ENCODE data around the gene SLC23A3. TPM values are rescaled to one million over a fixed set of nuclear protein-coding genes. Genes with fewer than 3 reads are reported as not detected.

The SLC23A3 gene
- polyA plus RNA-seq, 4 donors, result 4.3 to 26.6 (median 12.1) TPM

DNA sequence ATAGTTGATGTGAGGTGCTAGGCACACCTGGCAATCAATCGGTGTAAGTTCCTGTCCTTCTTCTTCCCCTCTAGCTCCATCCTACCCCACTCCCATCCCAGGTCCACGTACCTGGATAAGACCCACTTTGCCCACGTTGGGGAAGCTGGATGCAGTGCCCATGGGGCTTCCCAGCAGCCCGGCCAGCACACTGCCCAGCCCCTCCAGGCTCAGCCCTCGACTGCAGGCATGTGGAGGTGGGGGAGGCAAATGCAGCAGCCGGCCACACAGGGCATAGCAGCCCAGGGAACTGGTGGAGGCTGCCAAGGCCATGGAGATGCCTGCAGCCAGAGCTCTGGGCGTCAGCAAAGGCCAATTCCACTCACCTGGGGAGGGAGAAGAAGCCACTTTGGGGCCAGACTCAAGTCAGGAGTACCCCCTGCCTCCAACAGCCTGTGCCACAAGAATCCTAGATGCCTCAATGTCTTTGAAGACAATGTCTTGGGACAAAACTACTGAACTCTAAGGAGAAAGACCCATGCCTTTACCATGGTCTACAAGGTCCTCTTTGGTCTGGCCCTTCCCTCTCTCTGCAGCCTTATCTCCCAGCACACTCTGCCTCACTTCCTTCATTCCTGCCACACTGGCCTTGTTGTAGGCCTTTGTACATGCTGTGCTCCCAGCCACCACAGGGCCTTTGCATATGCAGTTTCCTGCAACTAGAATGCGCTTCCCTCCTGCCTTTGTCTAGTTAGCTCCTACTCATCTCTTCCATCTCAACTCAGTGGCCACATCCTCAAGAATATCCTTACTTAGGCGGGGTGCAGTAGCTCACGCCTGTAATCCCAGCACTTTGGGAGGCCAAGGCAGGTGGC, 4.5 kb downstream of the SLC23A3 start:
- Histone ChIP-seq H3K27me3 (ENCODE audit: control insufficient read depth in 3 of 3, insufficient read depth in 3 of 3, low read length in 3 of 3) (no peaks in the 10 kb centered on the region), H3K36me3 (ENCODE audit: control insufficient read depth in 3 of 3, insufficient read depth in 2 of 3, low read depth in 1 of 3, low read length in 3 of 3) (peaks cover 0 to 8% (median 0%) of the 10 kb centered on the region in 3 donors), H3K9me3 (ENCODE audit: control insufficient read depth in 2 of 2, insufficient read depth in 1 of 2, low read depth in 1 of 2, low read length in 1 of 2) (no peaks in the 10 kb centered on the region), H3K4me3 (ENCODE audit: low read depth in 1 of 3, low read length in 3 of 3) (no peak overlapping the region), H3K4me1 (ENCODE audit: control insufficient read depth in 3 of 3, insufficient read depth in 2 of 3, low read depth in 1 of 3, low read length in 2 of 3) (peaks cover 5 to 20% (median 5%) of the 10 kb centered on the region in 3 donors), H3K27ac (ENCODE audit: low read depth in 1 of 3, low read length in 2 of 3) (no peak overlapping the region)
- no peak for FAIRE-seq
- WGBS, 3 donors, result 63 to 86% (median 78%) methylated on average over 10 of the region's 10 CpGs
- DNase-seq, result no peak

DNA sequence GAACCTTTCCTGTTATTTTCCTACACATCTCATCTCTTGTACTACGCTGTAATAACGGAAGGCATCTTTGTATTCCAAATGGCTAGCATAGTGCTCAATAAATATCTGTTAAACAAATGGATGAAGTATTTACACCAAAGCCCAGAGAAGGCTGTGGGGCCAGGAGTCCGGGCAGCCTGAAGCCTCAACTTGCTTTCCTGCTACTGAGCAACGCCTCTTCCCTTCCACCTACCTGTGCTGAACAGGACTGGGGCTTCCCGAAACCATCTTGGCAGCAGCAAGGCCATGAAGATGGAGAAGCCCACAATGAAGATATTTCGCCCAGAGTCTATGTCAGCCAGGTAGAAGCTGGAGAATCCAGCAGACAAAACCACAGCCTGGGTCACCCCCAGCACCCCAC, 6.7 kb downstream of the SLC23A3 start:
- 92 to 98% (median 98%) methylated on average over 6 of the region's 6 CpGs for whole genome bisulfite sequencing, 3 donors

DNA sequence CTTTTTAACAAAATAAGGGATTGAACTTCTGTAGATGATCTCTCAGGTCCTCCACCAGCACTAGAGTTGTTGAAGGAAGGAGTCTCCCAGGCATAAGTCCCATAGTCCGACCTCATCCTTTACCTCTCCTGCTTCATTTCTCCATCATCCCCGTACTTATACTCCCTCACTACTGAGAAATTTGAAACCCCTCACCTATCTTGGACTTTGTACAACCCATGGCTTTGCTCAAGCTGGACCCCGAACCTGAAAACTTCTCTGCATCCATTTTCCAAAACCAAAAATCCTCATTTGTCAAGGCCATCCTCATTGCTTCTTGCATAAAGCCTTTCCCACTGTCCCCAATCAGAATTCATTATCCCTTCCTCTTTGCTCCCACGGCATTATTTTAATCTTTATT, 8.7 kb downstream of the SLC23A3 start:
- FAIRE-seq (no peak), DNase-seq (no peak)
- WGBS, 3 donors, result 32 to 61% (median 54%) methylated on average over 4 of the region's 4 CpGs
- Histone ChIP-seq H3K27me3 (ENCODE audit: control insufficient read depth in 3 of 3, insufficient read depth in 3 of 3, low read length in 3 of 3) (no peaks in the 10 kb centered on the region), H3K27ac (ENCODE audit: low read depth in 1 of 3, low read length in 2 of 3) (peak overlapping the region; percentile 65 to 96 (median 92)), H3K36me3 (ENCODE audit: control insufficient read depth in 3 of 3, insufficient read depth in 2 of 3, low read depth in 1 of 3, low read length in 3 of 3) (peaks cover 0 to 10% (median 2%) of the 10 kb centered on the region in 3 donors), H3K4me1 (ENCODE audit: control insufficient read depth in 3 of 3, insufficient read depth in 2 of 3, low read depth in 1 of 3, low read length in 2 of 3) (peaks cover 2 to 11% (median 8%) of the 10 kb centered on the region in 3 donors), H3K9me3 (ENCODE audit: control insufficient read depth in 2 of 2, insufficient read depth in 1 of 2, low read depth in 1 of 2, low read length in 1 of 2) (no peaks in the 10 kb centered on the region), H3K4me3 (ENCODE audit: low read depth in 1 of 3, low read length in 3 of 3) (peak overlapping the region in 2 of 3 donors; percentile 49 to 76)

More for the DNA sequence above, 6.7 kb downstream of the SLC23A3 start:
- no peak overlapping the region for H3K4me3 ChIP-seq (ENCODE audit: low read depth in 1 of 3, low read length in 3 of 3)
- no peak for DNase-seq
- H3K4me1 ChIP-seq (ENCODE audit: control insufficient read depth in 3 of 3, insufficient read depth in 2 of 3, low read depth in 1 of 3, low read length in 2 of 3), result peaks cover 2 to 11% (median 8%) of the 10 kb centered on the region in 3 donors
- H3K9me3 ChIP-seq (ENCODE audit: control insufficient read depth in 2 of 2, insufficient read depth in 1 of 2, low read depth in 1 of 2, low read length in 1 of 2), result no peaks in the 10 kb centered on the region
- H3K27ac ChIP-seq (ENCODE audit: low read depth in 1 of 3, low read length in 2 of 3), result no peak overlapping the region
- H3K36me3 ChIP-seq (ENCODE audit: control insufficient read depth in 3 of 3, insufficient read depth in 2 of 3, low read depth in 1 of 3, low read length in 3 of 3), result peaks cover 0 to 10% (median 0%) of the 10 kb centered on the region in 3 donors
- no peaks in the 10 kb centered on the region for H3K27me3 ChIP-seq (ENCODE audit: control insufficient read depth in 3 of 3, insufficient read depth in 3 of 3, low read length in 3 of 3)
- no peak for FAIRE-seq

DNA sequence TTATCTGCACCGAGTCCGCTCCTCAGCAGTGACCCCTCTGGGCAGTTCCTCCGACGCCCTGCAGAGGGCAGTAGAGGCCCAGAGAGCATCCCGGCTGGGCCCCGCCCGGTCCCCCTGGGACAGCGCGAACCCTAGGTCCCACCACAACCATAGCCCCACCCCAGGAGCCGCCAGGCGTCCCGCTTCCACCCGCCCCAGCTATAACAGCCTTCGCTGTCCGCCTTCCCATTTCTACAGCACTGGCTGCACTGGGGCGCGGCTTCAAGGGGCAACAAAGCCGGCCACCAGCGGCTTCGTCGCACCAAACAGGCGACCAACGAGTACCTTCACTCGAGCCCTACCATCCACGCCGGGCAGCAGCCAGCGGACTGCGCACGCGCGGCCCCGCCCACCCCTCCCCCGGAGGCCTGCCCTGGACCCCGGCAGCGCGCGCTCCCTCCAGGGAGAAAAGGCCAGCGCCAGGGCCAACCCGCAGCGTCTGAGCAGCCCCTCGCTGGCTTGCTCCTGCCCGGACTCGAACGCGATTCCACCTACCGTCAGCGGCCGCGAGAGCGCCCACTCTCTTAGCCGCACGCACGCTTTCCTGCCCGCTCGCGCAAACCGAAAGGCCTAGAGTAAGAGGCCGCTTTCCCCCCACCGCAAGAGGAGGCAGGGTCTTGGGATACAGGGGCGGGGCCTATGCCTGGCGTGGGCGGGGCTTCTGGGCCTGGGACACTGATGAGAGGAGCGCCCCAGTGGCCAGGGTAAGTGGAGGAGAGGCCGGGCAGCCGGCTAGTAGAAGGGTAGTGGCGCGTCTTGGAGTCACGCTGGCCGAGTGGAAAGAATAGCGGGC, 9.4 kb downstream of the SLC23A3 start, which contains the start of gene NHEJ1:
Gene NHEJ1 (minus strand): TSS at position 630 of the 832 bp plus-strand sequence. CDS start 2,453 bp downstream, outside the sequence.
- H3K36me3 ChIP-seq (ENCODE audit: control insufficient read depth in 3 of 3, insufficient read depth in 2 of 3, low read depth in 1 of 3, low read length in 3 of 3), result peaks cover 0 to 17% (median 2%) of the 10 kb centered on the region in 3 donors
- FAIRE-seq (no peak), DNase-seq (peak; percentile 97 to 98)
- peak within 1 kb of the TSS; percentile 49 to 76 (median 57) for H3K4me3 ChIP-seq (ENCODE audit: low read depth in 1 of 3, low read length in 3 of 3)
- H3K27ac ChIP-seq (ENCODE audit: low read depth in 1 of 3, low read length in 2 of 3), result peak within 1 kb of the TSS; percentile 65 to 96 (median 92)
- H3K4me1 ChIP-seq (ENCODE audit: control insufficient read depth in 3 of 3, insufficient read depth in 2 of 3, low read depth in 1 of 3, low read length in 2 of 3), result peaks cover 2 to 11% (median 8%) of the 10 kb centered on the region in 3 donors
- H3K27me3 ChIP-seq (ENCODE audit: control insufficient read depth in 3 of 3, insufficient read depth in 3 of 3, low read length in 3 of 3), result no peaks in the 10 kb centered on the region
- no peaks in the 10 kb centered on the region for H3K9me3 ChIP-seq (ENCODE audit: control insufficient read depth in 2 of 2, insufficient read depth in 1 of 2, low read depth in 1 of 2, low read length in 1 of 2)
- 0 to 1% (median 0%) methylated on average over 49 to 70 of the region's 70 CpGs for WGBS, 3 donors

DNA sequence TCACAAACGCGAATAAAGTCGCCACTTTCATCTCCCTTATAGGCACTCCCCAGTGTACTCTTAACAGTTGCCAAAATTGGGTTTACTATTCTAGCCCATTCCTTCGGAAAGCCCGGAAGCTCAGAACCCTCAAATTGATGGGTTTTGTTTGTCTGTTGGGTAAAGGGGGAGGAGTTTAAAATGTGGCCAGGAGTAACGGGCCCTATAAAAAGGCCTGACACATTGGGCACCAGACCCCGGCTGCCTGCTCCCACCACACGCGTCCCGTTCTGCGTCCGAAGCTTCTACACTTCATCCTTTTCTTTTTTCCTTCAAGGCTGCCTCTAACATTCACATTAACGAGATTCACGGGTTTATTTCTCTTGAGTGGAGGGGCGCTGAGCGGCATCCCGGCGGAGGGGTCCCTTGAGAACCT, 10.1 kb downstream of the SLC23A3 start:
- 6 to 12% (median 10%) methylated on average over 18 of the region's 18 CpGs for WGBS, 3 donors
- Histone ChIP-seq H3K4me3 (ENCODE audit: low read depth in 1 of 3, low read length in 3 of 3) (peak overlapping the region in 2 of 3 donors; percentile 19 to 76), H3K9me3 (ENCODE audit: control insufficient read depth in 2 of 2, insufficient read depth in 1 of 2, low read depth in 1 of 2, low read length in 1 of 2) (no peaks in the 10 kb centered on the region), H3K4me1 (ENCODE audit: control insufficient read depth in 3 of 3, insufficient read depth in 2 of 3, low read depth in 1 of 3, low read length in 2 of 3) (peaks cover 0 to 11% (median 8%) of the 10 kb centered on the region in 3 donors), H3K27ac (ENCODE audit: low read depth in 1 of 3, low read length in 2 of 3) (peak overlapping the region; percentile 65 to 96 (median 92)), H3K36me3 (ENCODE audit: control insufficient read depth in 3 of 3, insufficient read depth in 2 of 3, low read depth in 1 of 3, low read length in 3 of 3) (peaks cover 0 to 17% (median 2%) of the 10 kb centered on the region in 3 donors), H3K27me3 (ENCODE audit: control insufficient read depth in 3 of 3, insufficient read depth in 3 of 3, low read length in 3 of 3) (no peaks in the 10 kb centered on the region)
- FAIRE-seq, result no peak
- DNase-seq, result no peak

DNA sequence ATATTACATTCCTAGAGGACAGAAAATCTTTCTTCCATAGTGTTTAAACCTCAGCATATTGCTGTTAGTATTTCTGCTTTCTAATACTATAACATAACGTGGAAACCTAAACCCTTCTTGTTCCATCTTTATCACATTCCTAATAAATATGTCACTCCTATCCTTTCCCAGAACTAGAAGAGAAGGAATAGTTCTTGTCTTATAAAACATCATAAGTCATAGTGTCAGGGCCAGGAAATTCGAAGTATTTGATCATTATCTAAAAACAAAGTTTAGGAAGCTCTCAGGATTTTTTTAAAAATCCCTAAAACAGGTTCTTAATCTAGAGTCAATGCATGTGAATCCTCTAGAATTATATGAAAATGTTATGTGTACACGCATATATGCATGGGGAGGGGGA, 11.2 kb downstream of the SLC23A3 start:
- H3K27ac ChIP-seq (ENCODE audit: low read depth in 1 of 3, low read length in 2 of 3), result no peak overlapping the region
- H3K9me3 ChIP-seq (ENCODE audit: control insufficient read depth in 2 of 2, insufficient read depth in 1 of 2, low read depth in 1 of 2, low read length in 1 of 2), result no peaks in the 10 kb centered on the region
- peaks cover 0 to 11% (median 8%) of the 10 kb centered on the region in 3 donors for H3K4me1 ChIP-seq (ENCODE audit: control insufficient read depth in 3 of 3, insufficient read depth in 2 of 3, low read depth in 1 of 3, low read length in 2 of 3)
- H3K4me3 ChIP-seq (ENCODE audit: low read depth in 1 of 3, low read length in 3 of 3), result no peak overlapping the region
- no peaks in the 10 kb centered on the region for H3K27me3 ChIP-seq (ENCODE audit: control insufficient read depth in 3 of 3, insufficient read depth in 3 of 3, low read length in 3 of 3)
- WGBS, 3 donors, result 84 to 92% (median 85%) methylated on average over 3 of the region's 3 CpGs
- DNase-seq (no peak), FAIRE-seq (no peak)
- H3K36me3 ChIP-seq (ENCODE audit: control insufficient read depth in 3 of 3, insufficient read depth in 2 of 3, low read depth in 1 of 3, low read length in 3 of 3), result peaks cover 0 to 17% (median 2%) of the 10 kb centered on the region in 3 donors

DNA sequence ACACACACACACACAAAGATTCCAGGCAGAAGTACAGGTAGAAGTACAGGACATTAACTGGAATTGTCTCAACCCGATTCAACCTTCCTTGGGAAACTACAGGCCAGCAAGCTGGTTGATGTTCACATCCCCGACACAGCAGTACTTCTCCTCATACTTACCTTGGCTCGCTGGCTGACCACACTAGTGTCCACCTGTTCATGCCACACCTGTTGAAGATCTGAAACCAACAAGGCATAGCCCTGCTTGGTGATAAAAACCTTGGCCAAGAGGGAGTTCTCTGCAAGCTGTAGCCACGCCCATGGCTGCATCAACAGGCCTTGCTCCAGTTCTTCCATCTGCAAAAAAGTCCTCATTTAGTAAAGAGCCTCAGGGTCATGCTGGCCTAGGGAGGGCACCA, 11.8 kb downstream of the SLC23A3 start:
- H3K27me3 ChIP-seq (ENCODE audit: control insufficient read depth in 3 of 3, insufficient read depth in 3 of 3, low read length in 3 of 3), result no peaks in the 10 kb centered on the region
- FAIRE-seq, result no peak
- H3K9me3 ChIP-seq (ENCODE audit: control insufficient read depth in 2 of 2, insufficient read depth in 1 of 2, low read depth in 1 of 2, low read length in 1 of 2), result no peaks in the 10 kb centered on the region
- WGBS, 3 donors, result 88 to 94% (median 90%) methylated on average over 4 of the region's 4 CpGs
- peaks cover 0 to 17% (median 3%) of the 10 kb centered on the region in 3 donors for H3K36me3 ChIP-seq (ENCODE audit: control insufficient read depth in 3 of 3, insufficient read depth in 2 of 3, low read depth in 1 of 3, low read length in 3 of 3)
- H3K4me1 ChIP-seq (ENCODE audit: control insufficient read depth in 3 of 3, insufficient read depth in 2 of 3, low read depth in 1 of 3, low read length in 2 of 3), result peaks cover 0 to 11% (median 8%) of the 10 kb centered on the region in 3 donors
- H3K27ac ChIP-seq (ENCODE audit: low read depth in 1 of 3, low read length in 2 of 3), result no peak overlapping the region
- no peak overlapping the region for H3K4me3 ChIP-seq (ENCODE audit: low read depth in 1 of 3, low read length in 3 of 3)
- no peak for DNase-seq

DNA sequence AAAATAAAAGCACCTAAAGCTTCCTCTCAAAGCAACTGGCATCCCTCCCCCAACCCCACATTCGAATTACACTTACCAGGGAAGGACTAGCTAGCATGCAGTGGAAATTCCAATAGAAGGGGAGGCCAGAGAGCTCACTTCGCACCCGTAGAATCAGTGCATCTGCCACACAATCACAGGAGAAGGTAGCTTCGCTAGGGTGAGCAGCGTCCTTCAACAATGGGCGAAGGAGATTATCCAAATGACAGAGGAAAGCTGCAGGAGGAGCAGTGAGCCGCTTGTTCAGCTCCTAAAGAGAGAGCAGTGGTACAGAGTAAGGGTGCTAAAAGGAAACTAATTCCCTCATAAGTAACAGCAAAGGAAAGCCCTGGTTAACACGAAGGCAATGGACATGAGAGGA, 12.4 kb downstream of the SLC23A3 start:
- no peak overlapping the region for H3K4me3 ChIP-seq (ENCODE audit: low read depth in 1 of 3, low read length in 3 of 3)
- DNase-seq, result no peak
- H3K27me3 ChIP-seq (ENCODE audit: control insufficient read depth in 3 of 3, insufficient read depth in 3 of 3, low read length in 3 of 3), result no peaks in the 10 kb centered on the region
- no peak for FAIRE-seq
- H3K36me3 ChIP-seq (ENCODE audit: control insufficient read depth in 3 of 3, insufficient read depth in 2 of 3, low read depth in 1 of 3, low read length in 3 of 3), result peaks cover 0 to 19% (median 3%) of the 10 kb centered on the region in 3 donors
- H3K27ac ChIP-seq (ENCODE audit: low read depth in 1 of 3, low read length in 2 of 3), result no peak overlapping the region
- peaks cover 0 to 13% (median 8%) of the 10 kb centered on the region in 3 donors for H3K4me1 ChIP-seq (ENCODE audit: control insufficient read depth in 3 of 3, insufficient read depth in 2 of 3, low read depth in 1 of 3, low read length in 2 of 3)
- WGBS, 3 donors, result 92 to 94% (median 93%) methylated on average over 8 of the region's 8 CpGs
- no peaks in the 10 kb centered on the region for H3K9me3 ChIP-seq (ENCODE audit: control insufficient read depth in 2 of 2, insufficient read depth in 1 of 2, low read depth in 1 of 2, low read length in 1 of 2)

Measured in small intestine (tissue), 7 donors.